GOT3 (cell line): ENCODE measurements around the gene DNAJC4.

Source experiments
- DNase-seq: peaks from one replicate; lab custom pipeline; 2025; ENCODE audit warnings: mixed read lengths; lab: John Stamatoyannopoulos, UW

Gene DNAJC4

DNA sequence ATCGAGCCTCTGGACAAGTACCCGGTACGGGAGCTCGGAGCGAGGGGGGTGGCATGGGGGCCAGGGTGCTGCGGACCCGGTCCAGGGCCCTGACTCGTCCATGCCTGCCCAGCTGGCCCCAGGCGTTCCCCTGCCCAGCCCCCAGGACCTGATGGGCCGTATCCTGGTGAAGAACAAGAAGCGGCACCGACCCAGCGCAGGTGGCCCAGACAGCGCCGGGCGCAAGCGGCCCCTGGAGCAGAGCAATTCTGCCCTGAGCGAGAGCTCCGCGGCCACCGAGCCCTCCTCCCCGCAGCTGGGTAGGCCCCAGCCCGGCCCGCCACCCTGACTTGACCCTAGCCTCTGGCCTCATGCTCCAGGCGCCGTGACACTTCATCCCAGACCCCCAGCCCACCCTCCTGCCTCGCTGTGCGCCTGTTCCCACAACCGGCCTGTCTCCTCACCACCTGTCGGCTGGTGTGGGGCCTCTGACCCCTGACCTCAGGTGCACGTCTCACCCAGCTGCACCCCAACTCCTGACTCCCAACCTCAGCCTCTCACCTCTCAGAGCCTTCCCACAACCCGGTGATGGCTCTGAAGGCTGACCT, 28.7 kb downstream of the DNAJC4 start:
- DNase-seq, result no peak

DNA sequence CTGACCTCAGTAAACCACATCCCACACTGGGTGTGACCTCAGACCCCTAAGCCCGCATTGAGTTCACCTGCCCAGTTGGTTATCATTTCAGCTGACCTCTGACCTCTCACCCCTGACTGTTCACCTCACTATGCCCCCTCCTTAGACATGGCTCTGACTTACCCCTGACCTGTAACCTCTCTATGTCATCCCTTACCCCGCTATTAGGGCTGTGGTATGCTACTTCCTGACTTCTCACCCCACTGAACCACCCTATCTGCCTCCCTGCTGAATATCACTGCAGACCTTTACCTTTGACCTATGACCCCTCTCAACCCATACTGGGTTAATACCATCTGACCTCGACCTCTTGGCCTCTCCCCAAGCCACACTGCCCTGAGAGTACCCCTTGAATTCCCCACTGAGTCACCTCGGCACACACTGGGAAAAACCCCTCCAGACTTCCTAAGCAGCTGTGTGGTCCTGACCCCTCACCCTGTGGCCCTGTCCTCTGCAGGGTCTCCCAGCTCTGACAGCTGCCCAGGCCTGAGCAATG, 29.3 kb downstream of the DNAJC4 start:
- DNase-seq, result no peak

- no peak for DNase-seq
Measured at GRCh38 chr11:64260147-64260708, 29.9 kb downstream of the DNAJC4 start.

- no peak for DNase-seq
Measured at GRCh38 chr11:64261556-64262080, 31.3 kb downstream of the DNAJC4 start.

- DNase-seq, result no peak
Measured at GRCh38 chr11:64262271-64263002, 32.1 kb downstream of the DNAJC4 start.

DNA sequence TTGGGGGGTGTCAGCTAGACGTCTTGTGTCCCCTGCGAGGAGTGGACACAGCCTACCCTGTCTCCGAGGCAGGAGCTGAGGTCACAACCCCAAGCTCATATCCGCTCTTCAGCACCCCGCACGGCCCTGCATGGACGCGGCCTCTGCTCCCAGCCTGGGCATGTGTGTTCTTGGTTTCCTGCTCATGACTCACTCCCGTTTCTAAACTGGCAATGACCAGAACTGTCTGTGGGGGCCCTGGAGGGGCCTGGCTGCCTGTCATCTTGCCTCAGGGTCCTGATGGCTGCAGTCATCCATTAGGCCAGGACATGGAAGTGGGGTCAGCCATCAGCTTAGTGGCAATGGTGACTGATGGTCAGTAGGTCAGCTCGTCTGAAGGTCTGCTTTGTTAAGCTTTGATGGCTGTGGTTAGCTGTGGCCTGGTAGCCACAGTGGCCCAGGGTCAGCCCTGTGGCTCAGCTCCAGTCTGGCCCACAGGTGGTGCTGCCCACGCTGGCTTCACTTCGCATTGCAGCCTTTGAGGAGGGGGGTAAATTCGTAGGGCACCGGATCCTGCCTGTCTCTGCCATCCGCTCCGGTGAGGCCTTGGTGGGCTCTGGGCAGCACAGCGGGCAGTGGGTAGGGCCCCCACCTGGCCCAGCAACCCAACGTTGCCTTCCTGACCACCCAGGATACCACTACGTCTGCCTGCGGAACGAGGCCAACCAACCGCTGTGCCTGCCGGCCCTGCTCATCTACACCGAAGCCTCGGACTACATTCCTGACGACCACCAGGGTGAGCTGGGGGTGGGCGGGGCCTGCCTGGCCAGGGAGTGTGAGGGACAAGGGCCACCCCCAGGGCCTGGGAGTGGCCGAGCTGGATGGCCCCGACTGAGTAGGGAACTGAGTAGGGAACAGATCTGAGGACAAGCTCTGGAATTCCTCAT, 32.9 kb downstream of the DNAJC4 start:
- DNase-seq, result no peak

DNA sequence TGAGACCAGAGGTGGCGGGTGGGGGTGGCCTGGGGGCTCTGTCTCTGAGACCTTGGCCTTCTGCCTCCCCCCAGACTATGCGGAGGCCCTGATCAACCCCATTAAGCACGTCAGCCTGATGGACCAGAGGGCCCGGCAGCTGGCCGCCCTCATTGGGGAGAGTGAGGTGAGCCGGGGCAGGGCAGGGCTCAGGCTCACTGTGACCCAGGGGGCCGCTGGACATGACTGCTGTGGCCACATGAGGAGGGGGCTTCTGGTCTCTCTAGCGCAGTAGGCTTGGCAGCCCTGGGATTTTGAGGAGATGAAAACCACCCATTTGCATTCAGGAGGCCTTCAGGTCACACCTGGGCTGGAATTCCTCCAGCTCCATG, 33.6 kb downstream of the DNAJC4 start:
- no peak for DNase-seq

GRCh38 chr11:64264371-64264852, 34.1 kb downstream of the DNAJC4 start:
- DNase-seq, result no peak

DNA sequence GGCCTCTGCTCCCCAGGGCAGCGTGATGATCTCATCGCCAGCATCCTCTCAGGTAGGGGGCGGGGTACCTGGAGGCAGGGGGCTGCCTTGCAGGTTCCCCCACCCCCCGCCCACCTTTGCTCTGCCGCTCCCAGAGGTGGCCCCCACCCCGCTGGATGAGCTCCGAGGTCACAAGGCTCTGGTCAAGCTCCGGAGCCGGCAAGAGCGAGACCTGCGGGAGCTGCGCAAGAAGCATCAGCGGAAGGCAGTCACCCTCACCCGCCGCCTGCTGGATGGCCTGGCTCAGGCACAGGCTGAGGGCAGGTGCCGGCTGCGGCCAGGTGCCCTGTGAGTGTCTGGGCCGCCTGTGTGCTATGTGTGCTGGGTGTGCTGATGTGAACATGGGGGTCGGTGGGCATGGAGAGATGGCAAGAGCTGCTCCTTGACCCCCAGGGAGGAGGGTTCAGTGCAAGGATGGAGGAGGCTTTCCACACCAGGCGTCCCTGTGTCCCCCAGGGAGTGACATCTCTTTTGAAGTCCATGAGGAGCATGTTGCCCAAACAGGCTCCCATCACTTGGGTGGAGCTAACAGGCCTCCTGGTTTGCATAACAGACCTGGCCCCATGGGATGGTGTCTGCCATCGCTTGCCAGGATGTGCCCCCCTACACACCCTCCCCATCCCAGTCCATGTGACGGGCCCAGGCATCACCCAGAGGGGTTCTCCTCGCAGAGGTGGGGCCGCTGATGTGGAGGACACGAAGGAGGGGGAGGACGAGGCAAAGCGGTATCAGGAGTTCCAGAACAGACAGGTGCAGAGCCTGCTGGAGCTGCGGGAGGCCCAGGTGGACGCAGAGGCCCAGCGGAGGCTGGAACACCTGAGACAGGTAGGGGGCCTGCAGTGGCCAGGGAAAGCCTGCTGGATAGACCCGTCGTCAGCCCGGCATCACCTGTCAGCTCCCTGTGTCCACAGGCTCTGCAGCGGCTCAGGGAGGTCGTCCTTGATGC, 35.1 kb downstream of the DNAJC4 start:
- DNase-seq, result no peak

DNA sequence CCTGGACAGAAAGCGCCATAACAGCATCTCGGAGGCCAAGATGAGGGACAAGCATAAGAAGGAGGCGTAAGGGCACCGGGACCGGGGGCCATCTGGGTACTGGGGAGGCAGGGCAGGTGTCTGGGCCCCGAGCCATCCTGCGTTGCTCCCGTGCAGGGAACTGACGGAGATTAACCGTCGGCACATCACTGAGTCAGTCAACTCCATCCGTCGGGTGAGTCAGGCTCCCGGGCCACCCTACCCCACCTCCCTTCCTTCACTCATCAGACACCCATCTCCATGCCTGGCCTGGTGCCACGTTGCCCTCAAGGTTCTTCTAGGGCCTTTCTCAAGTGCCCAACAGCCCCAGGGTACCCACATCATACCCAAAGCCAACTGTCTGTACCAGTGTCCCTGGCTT, 36.0 kb downstream of the DNAJC4 start:
- DNase-seq, result no peak

- DNase-seq, result no peak
Measured at GRCh38 chr11:64267207-64267945, 37.0 kb downstream of the DNAJC4 start.

DNA sequence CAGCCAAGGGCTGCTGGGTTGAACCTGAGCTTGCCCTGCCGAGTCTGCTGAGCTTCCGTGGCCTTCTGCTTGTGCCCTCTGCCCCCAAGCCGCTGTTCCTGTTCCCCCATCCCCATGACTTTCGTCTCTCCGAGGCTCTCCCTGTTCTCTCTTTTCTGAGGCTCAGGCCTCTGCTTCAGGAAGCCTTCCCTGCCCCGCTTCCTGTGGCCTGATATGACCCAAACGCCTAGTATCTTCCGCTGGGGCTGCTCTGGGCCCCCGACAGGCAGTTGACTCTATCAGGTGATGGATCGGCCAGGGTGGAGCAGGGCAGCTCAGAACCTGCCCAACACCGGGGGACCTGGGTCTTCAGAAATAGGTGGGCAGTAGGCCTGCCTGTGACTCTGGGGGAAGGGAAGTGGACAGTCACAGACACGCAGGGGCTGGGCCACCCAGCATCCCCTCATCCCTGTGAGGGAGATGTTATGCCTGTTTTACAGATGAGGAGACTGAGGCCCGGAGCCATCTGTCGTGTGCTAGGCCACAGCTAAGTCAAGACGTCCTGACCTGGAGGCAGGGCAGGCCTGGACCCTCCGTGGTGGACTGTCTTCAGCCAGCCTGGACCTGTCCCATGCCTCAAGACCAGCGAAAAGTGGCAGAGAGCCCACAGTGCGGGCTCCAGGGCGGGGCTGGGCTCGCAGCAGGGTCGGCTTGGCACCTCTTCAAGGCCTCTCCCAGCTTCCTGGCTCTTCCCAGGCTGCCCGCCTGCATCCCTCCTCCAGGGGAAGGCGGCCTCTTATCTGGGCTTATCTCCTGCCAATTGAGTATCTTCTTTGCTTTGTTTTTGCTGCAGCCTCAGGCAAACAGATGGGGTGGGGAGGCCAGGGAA, 37.9 kb downstream of the DNAJC4 start:
- DNase-seq, result no peak

GRCh38 chr11:64268893-64269539, 38.7 kb downstream of the DNAJC4 start:
- no peak for DNase-seq

DNA sequence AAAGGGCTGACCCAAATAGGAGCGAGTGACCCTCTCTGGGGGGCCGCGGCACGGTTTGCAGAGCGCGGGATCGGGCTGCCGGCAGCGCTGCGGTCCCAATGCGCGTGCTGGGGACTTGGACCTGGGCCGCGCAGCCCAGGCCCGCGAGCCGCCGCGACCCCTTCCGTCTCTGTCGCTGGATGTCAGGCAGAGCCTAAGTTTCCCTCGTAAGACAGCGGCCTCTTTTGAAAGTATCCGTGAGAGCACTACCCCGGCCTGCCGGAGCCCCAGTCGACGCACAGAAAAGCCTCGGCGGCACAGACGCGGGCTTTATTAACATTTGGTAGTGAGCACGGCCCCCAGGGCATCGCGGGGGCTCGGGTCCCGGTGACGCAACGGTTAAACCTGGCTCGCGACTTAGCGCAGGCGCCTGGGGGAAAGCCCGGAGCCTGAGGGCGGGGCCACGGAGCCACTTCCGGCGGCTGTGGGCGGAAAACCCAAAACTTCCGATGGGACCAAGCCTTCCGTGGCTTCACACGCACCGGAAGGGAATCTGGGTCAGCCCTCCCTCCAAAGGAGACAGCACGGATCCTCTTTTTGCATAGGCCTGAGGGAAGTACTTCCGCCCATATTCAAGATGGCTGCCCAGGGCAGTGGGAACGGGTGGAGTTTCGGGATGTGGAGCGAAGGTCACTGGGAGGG, 39.3 kb downstream of the DNAJC4 start:
- peak; percentile 97 for DNase-seq

DNA sequence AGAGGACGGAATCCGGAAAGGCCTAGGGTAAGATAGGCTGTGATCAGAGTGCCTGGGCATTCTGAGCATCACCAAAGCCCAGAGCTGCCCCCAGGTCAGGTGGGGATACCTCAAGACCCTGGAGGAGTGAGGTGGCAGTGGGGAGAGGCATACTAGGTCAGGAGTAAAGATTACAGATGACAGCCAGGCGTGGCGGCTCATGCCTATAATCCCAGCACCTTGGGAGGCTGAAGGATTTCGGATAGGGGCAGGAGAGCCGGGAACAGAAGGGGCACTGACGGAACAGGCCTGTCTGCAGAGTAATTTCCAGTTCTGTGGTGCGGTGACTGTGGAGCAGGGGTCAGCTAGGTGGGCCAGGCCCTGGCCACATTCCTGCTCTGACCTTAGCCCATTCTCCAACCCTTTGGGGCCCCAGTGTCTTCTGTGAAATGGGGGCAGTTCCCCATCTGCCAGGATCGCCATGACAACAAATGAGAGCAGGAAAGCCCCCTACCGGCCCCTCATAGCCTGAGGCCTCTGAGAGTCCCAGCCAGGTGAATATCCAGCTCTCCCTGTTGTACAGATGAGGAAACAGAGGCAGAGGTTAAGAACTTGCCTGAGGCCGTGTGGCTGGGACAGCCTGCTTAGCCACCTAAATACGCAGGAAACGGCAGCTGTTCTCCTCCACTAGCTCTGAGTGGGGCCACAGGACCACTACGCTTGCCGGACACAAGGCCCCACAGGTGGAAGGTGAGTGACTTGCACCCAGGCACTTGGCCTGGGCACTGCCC, 44.9 kb downstream of the DNAJC4 start:
- DNase-seq, result no peak

DNA sequence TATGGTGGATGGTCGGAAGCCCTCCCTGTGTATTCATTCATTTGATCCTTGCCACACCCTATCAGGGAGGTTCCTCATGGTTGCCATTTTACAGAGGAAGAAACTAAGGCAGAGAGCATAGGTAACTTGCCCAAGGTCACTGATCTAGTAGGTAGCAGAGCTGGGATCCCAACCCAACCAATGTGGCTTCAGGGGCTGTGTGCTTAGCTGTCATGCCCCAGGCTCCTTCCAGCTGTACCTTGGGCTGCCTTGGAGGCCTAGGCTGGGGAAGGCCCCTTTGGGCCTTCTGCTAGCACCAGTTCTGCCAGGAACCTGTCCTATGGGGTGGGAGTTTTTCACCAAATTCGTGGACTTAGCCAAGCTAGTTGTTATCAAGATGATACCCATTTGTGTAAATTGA, 45.5 kb downstream of the DNAJC4 start:
- DNase-seq, result no peak
